GM23248 (cell line): ENCODE results near the gene LHFPL2. TPM values are rescaled to one million over a fixed set of nuclear protein-coding genes. Genes with fewer than 3 reads are reported as not detected.

Experiments
- DNase-seq: peaks from one replicate; pipeline ENCODE4 v3.0.0-alpha.2; 2015
- H2AFZ ChIP-seq: fragments of 200-600 bp; sonication (generic); 2 replicates; pipeline ENCODE4 v1.6.1; 2016; ENCODE audit warnings: antibody characterized with exemption
- H3F3A ChIP-seq: fragments of 200-600 bp; sonication (generic); 2 replicates; pipeline ENCODE4 v1.6.1; 2016; ENCODE audit warnings: mild to moderate bottlenecking, antibody characterized with exemption, mixed run types; ENCODE audit not compliant: insufficient read depth
- H3K27ac ChIP-seq: fragments of 200-600 bp; sonication (generic); 2 replicates; pipeline ENCODE4 v1.5.1; 2016; ENCODE audit warnings: mild to moderate bottlenecking
- H3K27me3 ChIP-seq: fragments of 200-600 bp; sonication (generic); replicated peaks from 2 replicates; pipeline ENCODE4 v1.6.1; 2016; ENCODE audit warnings: mild to moderate bottlenecking; ENCODE audit not compliant: insufficient read depth
- H3K36me3 ChIP-seq: fragments of 200-600 bp; sonication (generic); 2 replicates; pipeline ENCODE4 v1.6.1; 2016; ENCODE audit warnings: low read depth, mild to moderate bottlenecking
- H3K4me1 ChIP-seq: fragments of 200-600 bp; sonication (generic); 2 replicates; pipeline ENCODE4 v1.6.1; 2016; ENCODE audit warnings: mild to moderate bottlenecking; ENCODE audit not compliant: insufficient read depth
- H3K4me2 ChIP-seq: fragments of 200-600 bp; sonication (generic); one replicate; pipeline ENCODE4 v1.6.1; 2016; ENCODE audit warnings: mild to moderate bottlenecking; ENCODE audit not compliant: unreplicated experiment
- H3K4me3 ChIP-seq: fragments of 200-600 bp; sonication (generic); 2 replicates; pipeline ENCODE4 v1.5.1; 2016; ENCODE audit warnings: mild to moderate bottlenecking
- H3K79me2 ChIP-seq: fragments of 200-600 bp; sonication (generic); 2 replicates; pipeline ENCODE4 v1.6.1; 2016; ENCODE audit warnings: mild to moderate bottlenecking; ENCODE audit not compliant: insufficient read depth
- H3K9ac ChIP-seq: fragments of 200-600 bp; sonication (generic); 2 replicates; pipeline ENCODE4 v1.6.1; 2016; ENCODE audit warnings: mild to moderate bottlenecking
- H3K9me2 ChIP-seq: fragments of 200-600 bp; sonication (generic); 2 replicates; pipeline ENCODE4 v1.6.1; 2016; ENCODE audit warnings: mixed run types, mild to moderate bottlenecking, moderate library complexity; ENCODE audit not compliant: insufficient read depth
- H3K9me3 ChIP-seq: fragments of 200-600 bp; sonication (generic); one replicate; pipeline ENCODE4 v1.6.1; 2017; ENCODE audit warnings: low read depth
- H4K20me1 ChIP-seq: fragments of 200-600 bp; sonication (generic); 2 replicates; pipeline ENCODE4 v1.6.0; 2016; ENCODE audit not compliant: insufficient read depth
- EZH2 ChIP-seq: fragments of 200-600 bp; sonication (generic); IDR thresholded peaks from 2 replicates; pipeline ENCODE4 v1.6.1; 2018; ENCODE audit warnings: antibody characterized with exemption, mild to moderate bottlenecking; ENCODE audit not compliant: insufficient read depth, poor library complexity, severe bottlenecking
- EZH2phosphoT487 ChIP-seq: fragments of 200-600 bp; sonication (generic); IDR thresholded peaks from 2 replicates; pipeline ENCODE4 v1.6.1; 2018; ENCODE audit warnings: antibody characterized with exemption, moderate library complexity, mild to moderate bottlenecking, low read depth; ENCODE audit not compliant: insufficient read depth
- WGBS, 2 experiments: methylation state at CpG; one replicate each; pipeline ENCODE4 v1.1.6; 2015 to 2017; ENCODE audit warnings: low lambda C conversion rate in 2 of 2, low coverage in 1 of 2; ENCODE audit errors: missing lambda C conversion rate in 2 of 2; 5-methylcytosine and 5-hydroxymethylcytosine counted together
- in situ Hi-C: fragments of 300-500 bp; cut with MboI; formaldehyde crosslinking; loops from 2 replicates; pipeline ENCODE4 v1.15.0; 2020
- polyA plus RNA-seq: library from polyadenylated mRNA; unstranded; fragments of >200 nt; fragmentation: Nextera tagmentation; extraction: Ambion mirVana; gene quantifications from 2 replicates; pipeline ENCODE4 v1.2.1, GENCODE V29; 2016
- total RNA-seq: library from RNA; depleted of rRNA; stranded (reverse); fragments of >200 nt; shearing (Covaris generic); gene quantifications from 2 replicates; pipeline ENCODE4 v1.2.3, GENCODE V29; 2014

The LHFPL2 gene
- total and polyA plus RNA-seq, 2 experiments from 2014 or later, result 8.0 to 13.7 TPM

DNA sequence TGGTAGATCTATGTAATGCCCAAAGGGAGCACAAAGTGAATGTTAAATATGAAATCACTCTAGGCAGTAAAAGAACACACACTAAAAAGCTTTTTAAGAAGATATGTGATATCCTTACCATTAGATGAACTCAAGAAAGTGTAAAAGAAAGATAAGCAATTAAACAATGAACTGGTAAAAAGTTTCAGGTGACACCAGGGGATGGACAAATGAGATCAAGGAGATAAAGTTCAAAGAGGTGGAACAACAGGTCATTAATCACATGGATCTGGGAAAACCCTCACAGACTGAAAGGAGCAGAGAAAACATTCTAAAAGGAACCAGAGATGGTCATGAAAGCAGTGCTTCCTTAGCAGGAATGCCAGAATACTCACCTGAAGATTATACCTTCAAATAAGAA, 40.7 kb downstream of the LHFPL2 start:
- Histone ChIP-seq H3K4me2 (no peak overlapping the region), H3K9me2 (no peaks in the 10 kb centered on the region), H3K36me3 (no peaks in the 10 kb centered on the region), H3K27ac (no peak overlapping the region), H3F3A (peaks cover 24% of the 10 kb centered on the region), H2AFZ (no peak overlapping the region), H3K79me2 (peaks cover 14% of the 10 kb centered on the region; the same call in 1 of the 2 replicates), H3K4me1 (peaks cover 43% of the 10 kb centered on the region), H4K20me1 (no peaks in the 10 kb centered on the region), H3K4me3 (no peak overlapping the region), H3K9ac (no peak overlapping the region), H3K27me3 (no peaks in the 10 kb centered on the region), H3K9me3 (no peaks in the 10 kb centered on the region)
- TF ChIP-seq EZH2phosphoT487, result no peak
- in situ Hi-C loops, result no loop called here
- DNase-seq, result no peak

DNA sequence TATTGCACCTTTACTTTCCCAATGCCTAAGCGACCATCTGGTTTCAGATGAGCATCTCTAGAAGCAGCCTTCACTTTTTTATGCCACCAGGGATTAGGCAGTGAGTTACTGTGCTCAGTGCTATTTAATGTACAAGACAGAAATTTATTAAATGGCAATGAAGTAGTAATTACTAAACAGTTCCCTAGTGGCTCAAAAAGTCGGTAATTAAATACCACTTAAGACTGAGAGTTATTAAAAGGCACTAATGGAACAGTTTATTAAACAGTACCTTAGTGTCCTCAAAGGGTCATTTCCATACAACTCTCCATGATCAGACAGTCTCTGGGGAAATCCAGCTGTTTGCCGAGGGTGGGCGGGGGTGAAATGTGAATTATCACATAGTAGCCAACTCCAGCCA, 42.3 kb downstream of the LHFPL2 start:
- Histone ChIP-seq H3K4me1 (peaks cover 39% of the 10 kb centered on the region), H3K9me2 (no peaks in the 10 kb centered on the region), H3K36me3 (no peaks in the 10 kb centered on the region), H3K4me3 (no peak overlapping the region), H3K4me2 (no peak overlapping the region), H4K20me1 (no peaks in the 10 kb centered on the region), H3K79me2 (0 out of 2 replicates have a peak, but pooled peaks cover 8% of the 10 kb centered on the region), H3F3A (peaks cover 34% of the 10 kb centered on the region), H3K27me3 (no peaks in the 10 kb centered on the region), H3K9ac (no peak overlapping the region), H2AFZ (no peak overlapping the region), H3K27ac (no peak overlapping the region), H3K9me3 (no peaks in the 10 kb centered on the region)
- in situ Hi-C loops, result no loop called here
- WGBS, 2 experiments, result 52 to 53% methylated on average over 4 of the region's 4 CpGs
- no peak for TF ChIP-seq EZH2phosphoT487
- TF ChIP-seq EZH2, result no peak
- DNase-seq, result no peak

DNA sequence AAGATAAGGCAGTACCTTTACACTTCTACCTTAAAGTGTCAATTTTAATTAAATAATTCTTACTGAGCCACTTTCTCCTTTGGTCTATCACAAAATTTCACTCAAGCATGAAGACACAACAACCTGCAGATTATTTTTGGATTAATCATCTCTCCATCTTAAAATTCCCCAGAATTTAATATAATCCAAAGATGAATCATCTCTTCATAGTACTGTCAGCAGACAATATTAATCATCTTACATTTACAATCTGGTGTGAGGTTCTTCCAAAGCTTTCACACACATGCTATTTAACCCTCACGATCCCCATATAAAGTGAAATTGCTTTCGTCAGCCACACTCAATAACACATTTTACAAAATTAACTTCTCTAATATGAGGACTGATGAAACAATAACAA, 43.0 kb downstream of the LHFPL2 start:
- Histone ChIP-seq H3K27me3 (no peaks in the 10 kb centered on the region), H3K4me3 (no peak overlapping the region), H3K36me3 (no peaks in the 10 kb centered on the region), H2AFZ (no peak overlapping the region), H3K9me2 (no peaks in the 10 kb centered on the region), H4K20me1 (no peaks in the 10 kb centered on the region), H3F3A (peaks cover 33% of the 10 kb centered on the region), H3K27ac (no peak overlapping the region), H3K9me3 (no peaks in the 10 kb centered on the region), H3K9ac (no peak overlapping the region), H3K4me2 (no peak overlapping the region), H3K4me1 (peaks cover 39% of the 10 kb centered on the region), H3K79me2 (0 out of 2 replicates have a peak, but pooled peaks cover 8% of the 10 kb centered on the region)
- in situ Hi-C loops, result no loop called here
- 39 to 41% methylated on average over 2 of the region's 2 CpGs for WGBS, 2 experiments
- peak; percentile 55 for DNase-seq
- TF ChIP-seq EZH2 (no peak), EZH2phosphoT487 (no peak)

DNA sequence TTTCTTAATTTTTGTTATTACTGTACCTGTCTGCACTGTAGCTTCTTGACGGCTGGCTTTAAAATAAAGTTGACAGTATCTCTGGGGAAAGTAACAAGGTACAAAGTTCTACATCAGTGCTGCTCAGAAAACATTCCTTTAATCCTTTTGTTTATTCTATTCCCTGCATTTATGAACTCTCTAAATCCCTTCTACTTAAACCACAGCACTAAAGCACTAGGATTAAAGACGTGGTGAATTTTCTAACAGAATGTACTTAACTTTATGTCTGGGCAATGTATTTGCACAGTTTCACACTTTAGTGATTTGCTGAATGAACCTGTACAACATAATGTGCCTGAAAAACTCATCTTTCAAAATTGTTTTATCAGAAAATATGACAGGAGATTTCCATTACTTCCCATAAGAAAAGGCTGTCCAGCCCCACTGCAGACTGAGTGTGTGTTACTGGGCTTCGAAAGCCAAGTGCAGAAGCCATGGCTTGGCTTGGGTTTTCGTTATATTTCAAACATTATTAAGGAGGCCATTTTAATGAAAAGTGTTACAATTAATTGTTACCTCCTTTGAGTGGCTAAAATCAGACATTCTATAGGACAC, 43.8 kb downstream of the LHFPL2 start:
- WGBS, 2 experiments, result 72 to 74% methylated on average over 4 of the region's 4 CpGs
- no peak overlapping the region for H3K4me3 ChIP-seq
- in situ Hi-C loops, result no loop called here
- no peaks in the 10 kb centered on the region for H4K20me1 ChIP-seq
- no peak overlapping the region for H2AFZ ChIP-seq
- H3F3A ChIP-seq, result peaks cover 33% of the 10 kb centered on the region
- DNase-seq, result no peak
- no peak overlapping the region for H3K4me2 ChIP-seq
- no peaks in the 10 kb centered on the region for H3K9me3 ChIP-seq
- H3K9ac ChIP-seq, result no peak overlapping the region
- TF ChIP-seq EZH2 (no peak), EZH2phosphoT487 (no peak)
- H3K27ac ChIP-seq, result no peak overlapping the region
- H3K79me2 ChIP-seq, result peaks cover 16% of the 10 kb centered on the region
- no peaks in the 10 kb centered on the region for H3K27me3 ChIP-seq
- H3K36me3 ChIP-seq, result no peaks in the 10 kb centered on the region
- peaks cover 35% of the 10 kb centered on the region for H3K4me1 ChIP-seq
- H3K9me2 ChIP-seq, result no peaks in the 10 kb centered on the region
